Rectal smooth muscle tissue (tissue), 1 donor: ENCODE data around the gene TMEM151B.

Experiments used
- H3K27ac ChIP-seq: one replicate; pipeline ENCODE4 v1.7.0; 2013; ENCODE audit warnings: low read depth, low read length, inconsistent platforms
- H3K27me3 ChIP-seq: one replicate; pipeline ENCODE4 v1.7.0; 2013; ENCODE audit warnings: low read length; ENCODE audit not compliant: control insufficient read depth, insufficient read depth
- H3K36me3 ChIP-seq: one replicate; pipeline ENCODE4 v1.7.0; 2013; ENCODE audit warnings: low read length; ENCODE audit not compliant: control insufficient read depth, insufficient read depth
- H3K4me1 ChIP-seq: one replicate; pipeline ENCODE4 v1.7.0; 2013; ENCODE audit warnings: low read length; ENCODE audit not compliant: control insufficient read depth, insufficient read depth
- H3K4me3 ChIP-seq: one replicate; pipeline ENCODE4 v1.7.0; 2013; ENCODE audit warnings: low read length
- H3K9ac ChIP-seq: one replicate; pipeline ENCODE4 v1.7.0; 2013; ENCODE audit warnings: low read length

TMEM151B gene

GRCh38 chr6:44355640-44356039 is 85.4 kb downstream of the TMEM151B start:
- Histone ChIP-seq H3K9ac (no peak overlapping the region), H3K27ac (no peak overlapping the region), H3K4me1 (no peaks in the 10 kb centered on the region), H3K4me3 (no peak overlapping the region), H3K27me3 (no peaks in the 10 kb centered on the region), H3K36me3 (no peaks in the 10 kb centered on the region)

GRCh38 chr6:44356487-44356886 is 86.2 kb downstream of the TMEM151B start:
- Histone ChIP-seq H3K27ac (no peak overlapping the region), H3K4me1 (no peaks in the 10 kb centered on the region), H3K4me3 (no peak overlapping the region), H3K9ac (no peak overlapping the region), H3K36me3 (no peaks in the 10 kb centered on the region), H3K27me3 (no peaks in the 10 kb centered on the region)
